Esophagus mucosa (tissue), 1 donor: ENCODE results near the gene TMEM87A. TPM values are rescaled to one million over a fixed set of nuclear protein-coding genes. Genes with fewer than 3 reads are reported as not detected.

Source experiments
- ATAC-seq: fragments of 200-7000 bp; cut with Tn5 transposase; one replicate; pipeline ENCODE4 v1.9.1; 2020
- total RNA-seq: library from RNA; stranded (reverse); gene quantifications from one replicate; pipeline ENCODE4 v1.2.4, GENCODE V29; 2023
- donor health status: DM: yes; HTN: yes; CAD: no.

Gene TMEM87A
- total RNA-seq, 1 donor from 2014 or later = 60.1 TPM

DNA sequence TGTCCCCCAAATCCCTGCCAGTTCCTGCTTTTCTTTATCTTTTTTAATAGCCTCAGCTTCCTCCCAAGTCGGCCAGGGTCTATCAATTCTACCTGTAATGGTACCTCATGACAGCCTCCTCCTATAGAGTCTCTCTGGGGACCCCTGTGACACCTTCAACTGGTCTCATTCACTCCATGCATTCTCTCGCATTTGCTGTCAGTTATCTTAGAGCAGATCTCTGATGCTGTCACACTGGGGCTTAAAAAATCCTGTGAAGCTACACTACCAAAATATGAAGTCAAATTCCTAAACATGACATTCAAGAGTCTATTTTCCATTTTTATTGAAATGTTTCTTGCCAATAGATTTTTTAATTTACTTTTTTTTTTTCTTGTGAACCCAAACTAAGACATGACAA lies 70.6 kb downstream of the TMEM87A start:
- no peak for ATAC-seq

DNA sequence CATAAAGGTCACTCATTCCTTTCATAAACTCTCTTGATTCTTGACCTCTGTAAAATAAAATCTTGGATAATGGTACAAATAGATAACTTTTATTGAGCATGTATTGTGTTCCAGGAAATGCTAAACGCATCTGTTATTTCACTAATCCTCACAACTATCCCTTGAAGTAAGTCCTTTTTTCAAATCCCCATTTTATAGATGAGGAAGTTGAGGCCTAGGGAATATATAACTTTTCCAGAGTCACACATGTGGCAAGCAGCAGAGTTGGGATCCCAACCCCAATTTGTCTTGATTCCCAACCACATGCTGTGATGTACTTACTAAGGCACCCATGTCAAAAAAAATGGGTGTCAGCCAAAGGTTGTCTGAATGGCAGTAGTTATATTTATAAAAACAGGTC lies 71.4 kb downstream of the TMEM87A start:
- no peak for ATAC-seq

DNA sequence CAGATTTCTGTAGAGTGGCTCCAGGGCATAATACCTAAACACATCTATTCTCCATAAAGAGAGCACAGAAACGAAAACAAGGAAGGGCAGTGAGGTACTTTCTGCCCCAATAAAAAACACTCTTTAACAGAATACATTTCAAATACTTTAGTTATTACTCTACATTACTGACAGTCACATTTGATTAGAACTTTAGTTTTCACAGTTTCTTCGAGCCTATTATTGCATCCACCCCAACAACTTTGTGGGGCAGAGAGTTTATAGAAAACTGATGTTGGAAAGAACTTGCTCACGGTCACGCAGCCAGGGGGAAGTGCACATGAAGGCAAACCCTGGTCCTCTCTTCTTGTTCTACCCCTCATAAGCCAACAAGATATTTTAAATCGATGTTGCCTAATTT lies 74.1 kb downstream of the TMEM87A start:
- no peak for ATAC-seq

DNA sequence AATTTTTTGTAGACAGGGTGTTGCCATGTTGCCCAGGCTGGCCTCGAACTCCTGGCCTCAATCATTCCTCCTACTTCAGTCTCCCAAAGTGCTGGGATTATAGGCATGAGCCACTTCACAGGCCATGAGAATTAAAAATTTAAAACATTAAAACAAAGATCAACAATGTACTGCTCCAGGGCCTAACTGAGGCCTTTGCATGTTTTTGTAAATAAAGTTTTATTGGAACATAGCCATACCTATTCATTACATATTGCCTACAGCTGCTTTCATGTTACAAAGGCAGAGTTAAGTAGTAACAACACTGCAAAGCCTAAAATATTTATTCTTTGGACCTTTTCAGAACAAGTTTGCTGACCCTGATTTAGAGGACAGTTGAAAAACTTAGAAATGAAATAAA lies 74.7 kb downstream of the TMEM87A start:
- ATAC-seq = no peak

DNA sequence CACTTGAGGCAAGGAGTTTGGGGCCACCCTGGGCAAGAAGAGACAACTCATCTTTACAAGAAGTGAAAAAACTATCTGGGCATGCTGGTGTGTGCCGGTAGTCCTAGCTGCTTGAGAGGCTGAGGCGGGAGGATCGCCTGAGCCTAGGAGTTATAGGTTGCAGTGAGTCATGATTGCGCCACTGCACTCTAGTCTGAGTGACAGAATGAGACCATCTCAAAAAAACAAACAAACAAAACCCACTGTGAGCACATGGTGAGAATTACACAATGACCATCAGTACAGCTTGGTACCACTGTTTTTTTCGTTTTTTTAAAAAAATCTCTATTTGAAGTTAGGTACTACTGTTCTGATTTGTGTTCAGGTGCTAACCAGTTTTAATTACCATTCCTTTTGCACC lies 78.7 kb downstream of the TMEM87A start:
- ATAC-seq = no peak

DNA sequence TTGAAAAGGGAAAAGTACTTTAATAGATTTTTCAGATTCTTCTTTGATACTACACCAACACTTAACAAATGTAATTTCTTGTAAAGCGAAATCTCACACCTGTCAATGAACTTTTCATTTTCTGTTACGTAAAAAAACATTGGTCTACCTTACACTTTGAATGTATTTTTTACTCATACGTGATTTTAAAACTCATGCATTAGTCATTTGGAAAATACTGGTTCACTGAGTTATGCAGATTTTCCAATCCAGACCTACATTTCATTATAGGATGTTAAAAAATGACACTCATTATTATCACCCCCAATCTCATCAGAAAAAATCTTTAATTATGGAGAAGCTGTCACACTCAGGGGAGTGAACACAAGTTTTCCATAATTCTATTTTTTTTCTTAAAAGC lies 79.8 kb downstream of the TMEM87A start:
- no peak for ATAC-seq

DNA sequence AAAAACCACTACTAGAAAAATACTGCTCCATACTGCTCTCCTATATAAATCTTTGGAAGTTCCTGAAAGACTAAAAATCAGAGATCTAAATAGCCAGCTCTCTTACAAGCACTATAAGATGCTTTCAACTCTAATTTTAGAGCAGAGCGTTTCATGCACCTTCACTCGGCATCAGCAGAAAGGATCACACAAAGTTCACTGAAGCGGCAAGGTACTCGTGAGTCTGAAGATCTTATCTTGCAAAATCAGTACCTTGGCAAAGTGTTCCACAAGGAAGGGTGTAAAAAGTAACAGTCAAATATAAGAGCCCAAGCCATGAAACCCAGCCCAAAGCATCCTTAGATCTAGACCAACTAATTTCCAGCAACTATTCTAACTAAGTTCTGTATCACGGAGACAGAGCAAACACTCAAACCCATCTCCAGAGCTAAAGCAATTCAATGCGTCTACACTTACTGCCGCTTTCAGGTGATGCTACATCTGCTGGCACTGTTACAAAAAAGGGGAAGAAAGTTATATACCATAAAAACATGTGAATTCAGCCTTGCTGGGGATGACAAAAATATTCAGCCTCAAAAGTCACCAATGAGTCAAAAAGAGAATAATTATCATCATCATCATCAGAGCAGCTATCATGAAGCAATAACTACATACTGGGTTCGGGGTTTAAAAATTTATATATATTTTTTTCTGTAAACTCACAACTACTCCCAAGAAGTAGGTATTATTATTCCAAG lies 81.5 kb downstream of the TMEM87A start:
- no peak for ATAC-seq

DNA sequence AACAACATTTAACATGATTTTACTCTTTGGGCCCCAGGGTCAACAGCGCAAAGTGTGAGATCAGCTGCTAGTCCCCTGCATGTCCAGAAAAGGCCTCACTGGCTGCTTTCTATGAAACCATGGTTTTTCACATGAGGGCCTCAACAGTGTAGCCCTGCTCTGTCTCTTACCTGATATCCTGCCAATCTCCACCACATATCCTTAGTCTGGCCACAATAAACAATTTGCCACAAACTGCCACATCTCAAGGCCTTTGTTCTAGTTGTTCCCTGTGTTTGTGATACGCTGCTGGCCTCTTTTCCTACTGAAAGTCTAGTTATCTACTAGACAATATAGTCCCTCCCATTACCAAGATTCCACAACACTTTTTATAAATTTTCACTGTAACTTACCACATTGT lies 82.9 kb downstream of the TMEM87A start:
- ATAC-seq = no peak

DNA sequence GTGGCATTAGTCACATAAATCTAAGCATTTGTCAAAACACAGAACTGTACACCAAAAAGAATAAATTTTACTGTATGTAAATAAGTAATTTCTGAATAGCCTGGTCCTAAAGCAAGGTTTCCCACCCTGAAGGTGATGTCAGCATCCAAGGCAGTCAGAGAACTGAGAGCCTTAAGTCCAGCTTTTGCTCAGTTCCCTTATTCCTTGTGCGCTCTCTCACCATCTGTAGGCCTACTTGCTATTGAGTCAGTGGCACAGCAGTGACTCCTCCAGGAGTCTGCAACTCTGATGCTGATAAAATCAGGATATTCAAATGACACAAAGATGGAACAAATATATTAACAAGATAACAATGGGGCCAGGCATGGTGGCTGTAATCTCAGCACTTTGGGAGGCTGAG lies 87.4 kb downstream of the TMEM87A start:
- ATAC-seq = no peak

DNA sequence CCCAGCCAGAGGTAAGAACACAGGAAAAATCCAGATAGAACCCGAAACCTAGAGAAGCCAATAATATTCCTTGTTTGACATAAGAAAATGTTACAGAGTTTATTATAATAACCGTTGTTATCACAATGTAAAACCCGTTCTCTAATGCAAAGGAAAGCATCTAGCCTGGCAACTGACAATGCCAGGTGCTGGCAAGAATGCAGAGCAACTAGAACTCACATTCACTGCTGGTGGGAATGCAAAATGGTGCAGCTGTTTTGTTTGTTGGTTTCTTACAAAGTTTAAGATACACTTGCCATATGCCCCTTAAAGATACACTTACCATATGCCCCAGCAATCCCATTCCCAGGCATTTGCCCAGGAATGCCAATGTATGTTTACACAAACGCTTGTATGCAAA lies 88.5 kb downstream of the TMEM87A start:
- ATAC-seq = no peak

DNA sequence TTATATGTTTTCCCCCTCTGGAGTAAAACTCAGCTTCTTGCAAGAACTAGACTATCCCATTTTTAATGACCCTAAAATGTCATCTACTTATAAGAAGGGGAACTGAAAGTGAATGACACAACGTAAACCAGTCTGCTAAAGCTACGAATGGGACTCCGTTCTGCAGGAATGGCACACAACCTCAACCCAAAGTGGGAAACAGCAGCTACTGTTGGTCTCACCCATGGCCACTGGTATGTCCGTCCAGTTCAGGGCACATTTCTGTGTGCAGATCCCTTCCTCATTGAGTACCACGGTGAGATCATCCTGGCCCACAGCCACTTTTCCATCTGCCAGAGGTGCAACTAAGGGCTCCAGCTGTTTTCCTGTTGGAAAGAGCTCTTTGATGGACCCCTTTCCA lies 88.9 kb downstream of the TMEM87A start:
- no peak for ATAC-seq

DNA sequence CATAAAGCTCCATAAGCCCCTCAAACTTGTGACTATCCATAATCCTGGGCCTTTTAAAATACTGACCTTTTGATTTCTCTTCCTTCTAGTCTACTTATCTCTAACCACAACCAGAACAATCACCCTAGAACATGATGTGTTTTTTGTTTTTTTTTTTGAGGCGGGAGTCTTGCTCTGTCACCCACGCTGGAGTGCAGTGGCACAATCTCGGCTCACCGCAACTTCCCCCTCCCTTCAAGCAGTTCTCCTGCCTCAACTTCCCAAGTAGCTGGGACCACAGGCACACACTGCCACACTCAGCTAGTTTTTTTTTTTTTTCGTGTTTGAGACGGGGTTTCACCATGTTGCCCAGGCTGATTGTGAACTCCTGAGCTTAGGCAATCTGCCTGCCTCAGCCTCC lies 90.3 kb downstream of the TMEM87A start:
- ATAC-seq = no peak

DNA sequence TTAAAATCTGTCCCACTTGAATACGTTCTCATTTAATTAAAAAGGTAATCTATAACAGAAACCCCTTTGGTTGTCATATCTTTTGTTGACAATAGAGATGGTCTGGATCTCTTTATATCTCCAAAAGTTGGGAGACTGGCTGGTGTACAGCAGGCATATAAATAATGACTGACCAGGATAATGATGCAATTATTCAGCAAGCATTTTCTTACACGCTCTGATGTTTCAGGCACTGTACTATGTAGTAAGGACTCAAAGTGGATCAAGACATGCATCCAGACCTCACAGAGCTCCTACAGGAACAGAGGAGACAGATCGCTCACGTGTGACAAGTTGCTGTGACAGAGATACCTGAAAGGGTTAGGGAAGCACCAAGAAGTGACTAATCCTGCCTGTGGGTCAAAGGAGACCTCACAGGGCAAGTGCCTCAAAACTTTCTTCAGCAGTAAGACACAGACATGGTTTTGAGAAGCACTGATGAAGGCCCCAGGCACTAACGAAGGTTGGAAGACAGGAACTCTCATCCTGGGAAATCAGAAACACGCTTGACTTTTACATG lies 90.8 kb downstream of the TMEM87A start:
- ATAC-seq = no peak

DNA sequence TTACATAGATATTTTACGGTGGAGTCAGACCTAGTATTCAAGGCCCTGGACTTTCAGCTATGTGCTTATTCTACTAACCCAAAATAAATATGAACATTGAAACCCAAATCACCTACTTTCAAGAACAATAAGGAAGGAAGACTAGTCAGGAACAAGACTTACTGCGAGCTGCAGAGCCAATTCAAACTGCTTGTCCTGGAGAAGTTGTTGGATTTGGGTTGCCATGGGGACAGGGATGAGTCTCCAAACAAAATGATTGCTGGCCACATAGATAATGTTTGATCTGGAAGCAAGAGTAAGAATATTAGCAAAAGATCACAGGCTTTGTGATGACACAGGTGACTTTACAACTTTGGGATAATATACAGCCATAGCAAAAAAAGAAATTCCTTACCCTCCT lies 95.2 kb downstream of the TMEM87A start:
- ATAC-seq = no peak

DNA sequence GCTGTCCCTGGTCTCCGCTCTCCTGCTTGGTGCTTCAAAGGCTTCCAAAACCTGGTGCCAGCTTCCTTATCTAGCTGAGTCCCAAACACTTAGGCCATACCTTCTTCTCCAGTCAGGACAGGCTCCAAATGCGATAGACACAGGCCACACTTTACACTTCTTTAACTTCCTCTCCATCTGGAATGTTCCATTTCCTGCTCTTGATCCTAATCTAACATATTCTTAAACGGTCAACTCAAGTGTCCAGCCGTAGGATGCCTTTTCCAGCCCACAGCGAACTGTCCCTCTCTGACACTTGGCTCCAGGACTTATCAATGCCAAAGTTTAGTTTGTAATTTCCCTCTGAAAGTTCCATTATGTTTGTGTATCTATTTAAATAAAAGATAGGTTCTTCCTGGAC lies 97.6 kb downstream of the TMEM87A start:
- no peak for ATAC-seq

DNA sequence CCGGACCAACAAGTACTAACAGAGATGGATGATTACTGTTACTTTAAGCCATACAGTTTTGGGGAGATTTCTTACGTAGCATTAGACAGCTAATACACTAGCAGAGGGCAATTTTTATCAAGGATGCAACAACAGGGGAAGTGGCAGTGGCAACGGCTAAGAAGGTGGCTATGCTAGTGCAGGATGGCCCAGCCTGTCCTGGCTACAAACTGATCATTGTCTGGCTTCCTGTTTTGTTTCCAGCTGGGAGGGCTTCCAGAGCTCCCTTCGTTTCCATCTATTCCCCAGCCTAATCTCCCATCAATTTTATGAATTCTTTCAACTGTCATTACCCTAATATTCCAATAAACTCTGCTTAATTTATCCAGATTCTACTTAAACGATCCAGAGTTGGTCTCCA lies 100.8 kb downstream of the TMEM87A start:
- no peak for ATAC-seq

DNA sequence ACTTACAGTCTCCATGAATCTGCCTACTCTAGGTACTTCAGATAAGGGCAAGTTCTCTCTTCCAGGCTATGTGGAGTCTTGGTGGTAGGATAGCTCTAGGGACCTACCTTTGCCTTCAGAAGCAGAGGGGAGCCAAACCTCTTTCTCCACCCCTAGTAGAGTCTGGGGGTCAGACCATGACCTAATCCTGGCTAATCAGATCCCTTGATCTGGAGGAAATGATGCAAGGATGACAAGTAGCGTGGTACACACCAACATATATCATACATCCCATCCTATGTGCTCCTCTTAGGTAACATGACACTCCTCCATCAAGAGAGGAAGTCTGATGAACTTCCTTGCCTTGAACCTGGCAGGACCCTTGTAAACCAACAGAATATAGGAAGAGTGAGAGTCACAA lies 101.4 kb downstream of the TMEM87A start:
- ATAC-seq = no peak

DNA sequence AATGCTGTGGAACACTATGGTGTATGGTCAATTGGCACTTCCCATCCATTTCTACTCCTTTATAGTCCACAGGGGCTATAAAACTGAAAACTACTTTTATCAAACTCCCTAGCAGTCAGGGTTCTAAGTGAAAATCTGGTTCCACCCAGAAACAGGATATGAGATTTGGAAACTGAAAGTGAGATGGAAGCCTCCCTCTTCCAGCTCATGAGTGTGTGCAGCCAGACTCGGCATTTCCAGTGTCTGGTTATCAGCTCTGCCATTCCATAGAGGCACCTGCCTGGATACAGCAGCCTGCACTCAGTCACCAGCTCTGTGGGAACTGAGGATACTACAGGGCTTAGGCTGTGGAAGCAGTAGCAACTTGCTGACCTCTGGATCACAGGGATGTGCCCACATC lies 102.1 kb downstream of the TMEM87A start:
- no peak for ATAC-seq

DNA sequence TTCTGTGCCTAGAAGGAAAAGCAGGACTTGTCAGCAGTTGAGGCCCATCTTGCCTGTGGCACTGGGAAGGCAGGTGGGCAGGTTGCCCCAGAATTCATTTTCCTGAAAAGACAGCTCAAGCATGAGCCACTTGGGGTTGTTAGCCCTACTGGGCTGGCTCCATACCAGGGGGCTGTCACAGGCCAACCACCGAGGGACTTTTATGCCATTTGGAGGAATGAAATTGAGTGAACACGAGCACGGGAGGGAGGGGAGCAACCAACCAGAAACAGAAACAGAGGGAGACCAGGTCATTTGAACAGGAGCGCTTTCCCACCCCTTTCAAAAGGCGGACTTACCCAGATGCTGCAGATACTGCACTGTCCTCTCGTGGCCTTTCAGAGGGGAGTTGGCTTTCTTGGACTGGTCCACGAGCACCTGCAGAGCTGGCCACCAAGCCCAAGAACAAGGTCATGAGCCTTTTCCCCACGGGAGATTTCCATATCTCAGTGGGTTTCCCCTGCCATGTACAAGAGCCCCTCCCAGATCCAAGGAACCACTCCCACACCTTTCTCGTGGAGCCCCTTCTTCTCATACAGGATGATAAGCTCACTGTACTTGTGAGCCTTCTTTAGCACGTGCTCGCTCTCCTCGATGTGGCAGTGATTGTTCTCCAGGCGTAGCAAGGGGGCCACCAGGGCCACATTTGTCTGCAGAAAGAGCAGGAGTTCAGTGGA lies 106.8 kb downstream of the TMEM87A start:
- ATAC-seq = no peak

DNA sequence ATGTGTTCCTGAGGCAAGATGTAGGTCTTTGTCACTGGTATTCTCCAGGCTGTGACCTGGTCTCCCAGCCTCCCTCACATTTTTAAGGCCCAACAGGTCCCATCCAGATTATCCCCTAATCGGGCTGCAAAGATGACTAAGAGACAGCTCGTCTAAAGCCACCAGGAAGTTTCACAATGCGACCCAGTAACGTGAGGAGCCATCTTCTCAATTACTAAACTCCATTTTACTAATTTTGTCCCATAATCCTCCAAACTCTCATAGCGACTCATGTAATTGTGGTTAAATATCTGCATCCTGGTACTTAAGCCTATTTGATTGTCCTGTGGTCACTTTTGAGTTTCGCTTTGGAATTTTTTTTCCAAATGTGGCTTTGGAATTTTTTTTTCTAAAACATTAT lies 108.1 kb downstream of the TMEM87A start:
- ATAC-seq = no peak

DNA sequence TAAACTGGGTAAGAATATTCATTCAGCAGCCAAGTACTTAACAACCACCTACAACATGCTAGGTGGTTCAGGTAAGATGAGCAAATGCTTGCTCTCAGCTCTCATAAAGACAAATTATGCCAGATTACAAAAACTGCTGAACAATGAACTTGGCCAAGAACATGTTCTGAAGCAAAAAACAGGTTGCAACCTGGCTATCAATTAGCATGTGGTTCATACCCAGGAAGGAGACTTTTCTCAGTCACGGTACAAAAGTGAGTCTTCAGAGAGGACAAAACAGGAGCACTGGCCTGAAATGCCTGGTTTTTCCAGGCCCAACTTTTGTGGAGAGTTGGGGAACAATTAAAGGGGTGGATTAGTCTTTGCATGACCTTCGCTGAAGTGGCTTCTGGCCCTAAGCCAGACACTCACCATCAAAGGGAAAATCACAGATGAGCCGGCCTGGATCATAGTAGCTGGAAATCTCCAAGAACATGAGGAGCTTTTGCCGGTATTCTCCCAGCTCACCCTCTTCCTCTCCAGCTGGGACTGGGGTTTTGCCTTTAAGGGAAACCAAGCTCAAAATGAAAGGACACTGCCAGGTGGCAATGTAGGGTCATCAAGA lies 109.2 kb downstream of the TMEM87A start:
- peak; percentile 51 for ATAC-seq

DNA sequence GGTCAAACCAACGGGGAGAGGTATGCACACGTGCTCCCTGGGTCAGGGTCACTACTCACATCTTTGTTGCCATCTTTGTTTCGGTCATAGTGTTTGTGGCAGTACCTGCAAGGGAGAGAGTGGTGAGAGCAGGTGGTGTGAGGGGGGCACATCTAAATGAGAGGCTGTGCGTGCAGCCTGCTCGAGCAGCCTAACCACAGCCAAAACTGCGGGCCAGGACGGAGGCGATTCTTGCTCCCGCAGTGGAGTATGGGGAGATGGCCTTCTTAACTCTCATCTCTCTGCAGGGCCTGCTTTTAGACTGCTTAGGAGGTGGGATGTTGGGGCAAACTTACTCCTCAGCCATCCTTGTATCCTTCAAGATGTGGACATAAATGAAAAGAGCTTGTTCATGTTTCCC lies 109.9 kb downstream of the TMEM87A start:
- no peak for ATAC-seq
